Skin epidermis (tissue), 12 donors: ENCODE results near the gene GRM7.

Experiments
- H3K27ac ChIP-seq, 21 experiments: fragments of 200-600 bp; sonication (generic) in 11 of 21; one replicate each; pipeline ENCODE4 v1.5.0; 2020; ENCODE audit warnings: mild to moderate bottlenecking in 3 of 21, inconsistent platforms in 2 of 21, moderate library complexity in 2 of 21
- H3K4me3 ChIP-seq, 7 experiments: fragments of 200-600 bp; sonication (generic) in 2 of 7; one replicate each; pipeline ENCODE4 v1.5.0; 2020; ENCODE audit warnings: inconsistent platforms in 2 of 7, mild to moderate bottlenecking in 2 of 7, moderate library complexity in 1 of 7

The GRM7 gene

GRCh38 chr3:7667774-7668173 lies 806.9 kb downstream of the GRM7 start:
- Histone ChIP-seq H3K27ac (no peak overlapping the region), H3K4me3 (no peak overlapping the region)

DNA sequence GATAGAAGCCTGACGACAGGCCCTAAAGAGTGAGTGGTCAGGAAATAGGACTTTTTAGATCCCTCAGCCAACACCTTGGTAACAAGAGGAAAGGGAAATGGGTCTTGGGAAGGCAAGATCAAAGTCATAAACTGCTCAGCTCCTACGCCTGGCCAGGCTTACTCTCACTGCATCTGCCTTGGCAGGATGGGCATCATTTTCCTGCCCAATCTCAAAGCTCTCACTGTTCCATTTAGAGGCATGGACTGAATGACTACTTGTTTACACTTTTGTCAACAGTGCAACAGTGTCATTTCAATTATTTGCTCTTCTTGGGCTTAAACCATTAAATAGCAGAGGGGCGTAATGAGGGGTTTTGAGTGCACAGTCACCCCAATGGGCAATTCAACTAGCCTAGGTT lies 808.7 kb downstream of the GRM7 start:
- no peak overlapping the region for H3K4me3 ChIP-seq
- H3K27ac ChIP-seq, result no peak overlapping the region

GRCh38 chr3:7678521-7678920 lies 817.6 kb downstream of the GRM7 start:
- H3K27ac ChIP-seq, result no peak overlapping the region
- no peak overlapping the region for H3K4me3 ChIP-seq

DNA sequence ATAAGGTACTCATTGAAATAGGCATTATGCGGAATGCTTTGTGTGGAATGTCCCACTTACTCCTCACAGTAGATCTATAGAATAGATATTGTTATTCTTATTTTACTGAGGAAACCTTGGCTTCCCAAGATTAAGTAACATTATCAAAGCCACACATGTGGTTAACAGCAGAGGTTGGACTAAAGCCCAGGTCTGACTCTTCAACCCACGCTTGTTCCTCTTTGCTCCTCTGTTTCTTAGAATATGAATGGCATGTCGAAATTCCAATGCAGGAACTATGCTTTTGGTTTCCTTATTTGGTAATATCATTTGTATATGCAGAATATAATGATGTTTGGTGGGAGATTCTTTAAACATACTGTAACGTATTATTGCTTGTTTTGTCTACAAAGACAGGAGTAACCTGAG lies 821.9 kb downstream of the GRM7 start:
- Histone ChIP-seq H3K4me3 (no peak overlapping the region), H3K27ac (peak overlapping the region in 5 of 21 experiments; percentile 25 to 67 (median 63))

DNA sequence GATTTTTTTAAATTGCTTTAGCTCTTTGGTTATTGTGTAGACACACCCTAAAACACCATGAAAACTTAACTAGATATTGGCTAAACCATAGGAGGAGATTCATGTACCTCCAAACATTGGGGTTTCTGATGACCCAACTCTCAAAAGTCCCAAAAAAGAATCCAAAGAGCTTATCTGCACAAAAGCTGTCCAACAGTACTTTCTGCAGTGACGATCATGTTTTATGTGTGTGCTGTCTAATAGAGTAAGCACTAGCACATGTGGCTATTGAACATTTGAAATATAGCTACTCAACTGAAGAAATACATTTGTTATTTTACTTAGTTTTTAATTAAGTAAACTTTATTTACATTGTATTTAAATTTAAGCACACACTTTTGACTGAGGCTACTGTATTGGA lies 822.5 kb downstream of the GRM7 start:
- Histone ChIP-seq H3K27ac (peak overlapping the region in 6 of 21 experiments; percentile 14 to 67 (median 62)), H3K4me3 (no peak overlapping the region)

DNA sequence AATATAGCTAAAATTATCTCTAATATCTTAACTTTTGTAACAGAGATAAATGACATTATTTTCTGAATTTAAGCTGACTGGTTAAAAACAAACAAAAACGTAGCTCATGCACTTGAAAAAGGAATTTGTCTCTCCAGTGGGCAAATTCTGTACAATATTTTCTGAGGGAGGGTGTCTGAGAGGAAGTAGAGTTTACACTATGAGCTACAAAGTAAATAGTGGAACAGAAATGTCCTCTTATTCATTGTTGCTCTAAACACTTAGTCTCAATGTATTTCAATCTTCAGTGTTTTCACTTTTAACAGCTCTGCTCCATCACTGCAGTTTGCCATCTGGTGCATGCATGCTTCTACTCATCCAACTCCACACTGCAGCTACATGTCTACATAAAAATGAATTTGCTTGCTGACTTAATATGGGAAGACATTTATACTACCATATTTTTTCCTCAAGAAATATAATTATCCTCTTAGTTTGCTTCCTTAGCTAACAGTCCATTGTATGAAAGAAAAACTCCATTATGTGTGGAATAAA lies 823.3 kb downstream of the GRM7 start:
- H3K4me3 ChIP-seq, result no peak overlapping the region
- peak overlapping the region in 1 of 21 experiments; percentile 63 for H3K27ac ChIP-seq

DNA sequence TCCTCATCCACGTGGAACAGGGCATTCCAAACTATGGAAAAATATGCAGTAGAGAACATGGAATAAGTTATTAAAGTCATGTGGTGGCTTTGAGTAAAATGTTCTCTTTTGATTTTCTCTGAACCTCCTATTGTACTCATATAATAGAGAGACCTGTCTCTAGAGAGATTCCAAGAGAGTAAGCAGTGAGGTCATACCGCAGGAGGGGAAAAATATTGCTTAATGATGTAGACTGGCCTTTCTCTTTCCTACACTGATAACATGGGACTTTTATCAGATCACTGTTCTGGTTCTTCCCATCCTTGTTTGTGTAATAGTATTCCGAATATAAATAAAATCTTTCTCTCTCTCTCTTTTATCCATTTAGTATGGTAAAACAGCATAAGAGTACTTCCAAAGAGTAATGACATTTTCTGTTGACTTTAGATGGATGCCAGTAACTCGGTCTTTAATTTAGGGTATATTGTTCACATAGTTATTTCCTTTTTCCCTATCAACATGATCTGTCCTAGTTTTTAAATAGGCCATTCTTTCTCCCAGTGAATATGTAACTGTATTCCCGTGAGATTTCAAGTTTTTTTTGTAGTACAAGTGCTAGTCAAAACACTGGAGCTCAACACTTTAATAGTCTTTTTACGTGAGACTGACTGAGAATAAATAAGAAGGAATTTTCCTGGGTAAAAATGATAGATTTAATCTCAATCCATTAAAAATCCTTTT lies 826.7 kb downstream of the GRM7 start:
- Histone ChIP-seq H3K27ac (no peak overlapping the region), H3K4me3 (no peak overlapping the region)

GRCh38 chr3:7692866-7693265 lies 832.0 kb downstream of the GRM7 start:
- no peak overlapping the region for H3K27ac ChIP-seq

GRCh38 chr3:7693976-7694375 lies 833.1 kb downstream of the GRM7 start:
- no peak overlapping the region for H3K27ac ChIP-seq

More at GRCh38 chr3:7692866-7693265, 832.0 kb downstream of the GRM7 start:
- H3K4me3 ChIP-seq, result no peak overlapping the region

GRCh38 chr3:7695049-7695448 lies 834.1 kb downstream of the GRM7 start:
- no peak overlapping the region for H3K4me3 ChIP-seq
- no peak overlapping the region for H3K27ac ChIP-seq

More at GRCh38 chr3:7693976-7694375, 833.1 kb downstream of the GRM7 start:
- H3K4me3 ChIP-seq, result no peak overlapping the region

DNA sequence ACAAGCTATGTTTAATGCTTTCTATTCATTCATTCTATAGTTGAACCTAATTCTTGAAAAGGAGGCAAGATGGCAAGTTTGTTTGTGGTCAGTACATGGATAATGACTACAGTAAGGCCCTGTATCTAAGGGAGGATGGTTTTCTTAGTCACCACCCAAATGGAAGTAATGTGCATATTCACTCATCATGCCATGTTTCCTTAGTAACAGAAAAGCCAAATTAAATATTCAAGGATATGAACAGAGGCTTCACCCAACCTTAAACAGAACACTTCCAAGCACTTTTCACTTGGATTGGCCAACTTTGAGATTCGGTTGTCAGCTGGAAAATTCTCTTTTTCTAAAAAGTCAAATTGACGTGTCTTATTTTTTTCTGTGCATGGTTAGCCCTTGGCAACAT lies 835.4 kb downstream of the GRM7 start:
- Histone ChIP-seq H3K27ac (no peak overlapping the region), H3K4me3 (no peak overlapping the region)

DNA sequence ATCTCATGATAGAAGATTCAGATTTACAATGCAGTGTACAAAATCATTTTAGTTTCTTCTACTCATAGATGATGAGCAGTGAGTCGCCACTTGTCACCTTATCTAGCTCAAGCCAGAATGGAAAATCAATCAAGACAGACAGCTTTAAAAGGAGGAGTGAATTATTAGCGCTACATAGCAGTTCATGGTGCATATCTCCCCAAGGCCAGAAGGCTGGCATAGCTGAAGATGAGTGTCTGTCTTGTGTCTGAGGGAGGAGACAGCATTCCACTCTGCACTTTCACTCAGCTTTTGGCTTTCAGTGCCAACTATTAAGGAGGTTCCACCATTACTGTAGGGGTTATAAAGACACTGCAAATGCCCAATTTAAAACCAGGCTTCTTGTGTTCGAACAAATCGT lies 836.6 kb downstream of the GRM7 start:
- no peak overlapping the region for H3K4me3 ChIP-seq
- H3K27ac ChIP-seq, result no peak overlapping the region

- H3K27ac ChIP-seq, result no peak overlapping the region
These were observed 839.6 kb downstream of the GRM7 start for GRCh38 chr3:7700539-7700938.

GRCh38 chr3:7700977-7701376 lies 840.1 kb downstream of the GRM7 start:
- no peak overlapping the region for H3K27ac ChIP-seq

More at GRCh38 chr3:7700539-7700938, 839.6 kb downstream of the GRM7 start:
- H3K4me3 ChIP-seq, result no peak overlapping the region

DNA sequence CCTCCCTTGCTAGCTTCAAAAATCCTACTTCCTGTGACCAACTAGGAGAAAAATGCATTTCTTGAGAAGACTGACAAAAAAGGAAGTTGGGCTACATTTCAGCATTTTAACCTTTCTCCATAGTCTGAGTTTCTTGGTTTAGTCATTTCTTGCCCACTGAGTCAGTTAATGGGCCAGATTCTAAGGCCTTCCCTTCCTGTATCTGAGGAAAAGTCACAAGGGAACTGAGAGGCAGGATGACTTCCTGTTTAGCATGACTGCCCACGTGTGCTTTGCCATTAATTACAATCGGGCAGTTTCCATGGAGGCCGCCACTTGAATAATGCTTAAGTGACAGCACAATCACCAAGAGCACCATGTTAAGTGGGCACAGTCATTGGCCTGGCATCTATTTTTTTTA lies 846.3 kb downstream of the GRM7 start:
- Histone ChIP-seq H3K4me3 (no peak overlapping the region), H3K27ac (peak overlapping the region in 1 of 21 experiments; percentile 30)

More at GRCh38 chr3:7700977-7701376, 840.1 kb downstream of the GRM7 start:
- no peak overlapping the region for H3K4me3 ChIP-seq

DNA sequence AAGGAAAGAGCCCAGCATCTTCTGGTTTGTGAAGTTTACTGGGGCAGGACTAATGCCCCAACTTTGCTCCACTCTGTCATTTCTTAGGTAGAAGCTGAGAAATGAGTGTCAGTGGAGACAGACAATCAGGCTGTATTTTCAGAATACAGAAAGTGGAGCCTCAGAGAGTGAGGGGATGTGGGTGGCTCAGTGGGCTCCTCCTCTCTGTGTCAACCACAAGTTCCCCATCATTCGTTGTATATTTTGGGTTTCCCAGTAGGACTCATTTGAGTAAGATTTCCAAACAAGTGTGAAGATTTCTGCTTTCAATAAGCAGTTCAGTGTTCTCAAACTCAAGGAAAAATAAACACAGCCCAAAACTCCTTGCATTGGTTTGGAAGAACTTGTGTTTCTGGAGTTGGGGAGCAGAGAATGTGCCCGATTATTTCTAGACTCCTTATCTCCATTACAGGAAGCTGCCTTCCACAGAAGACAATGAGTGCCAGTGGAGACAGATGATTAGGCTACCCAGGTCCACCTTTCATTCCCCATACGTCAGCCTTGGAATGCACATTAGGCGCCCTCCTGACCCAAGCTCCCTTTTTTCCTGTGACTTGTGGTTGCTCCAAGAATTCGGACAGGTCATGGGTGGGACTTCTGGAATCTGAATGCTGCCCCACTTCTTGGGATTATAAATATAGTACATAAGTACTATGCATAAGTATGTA lies 848.6 kb downstream of the GRM7 start:
- Histone ChIP-seq H3K27ac (peak overlapping the region in 1 of 21 experiments; percentile 29), H3K4me3 (no peak overlapping the region)

- H3K4me3 ChIP-seq, result no peak overlapping the region
- H3K27ac ChIP-seq, result no peak overlapping the region
These were observed 849.4 kb downstream of the GRM7 start for GRCh38 chr3:7710284-7710683.

DNA sequence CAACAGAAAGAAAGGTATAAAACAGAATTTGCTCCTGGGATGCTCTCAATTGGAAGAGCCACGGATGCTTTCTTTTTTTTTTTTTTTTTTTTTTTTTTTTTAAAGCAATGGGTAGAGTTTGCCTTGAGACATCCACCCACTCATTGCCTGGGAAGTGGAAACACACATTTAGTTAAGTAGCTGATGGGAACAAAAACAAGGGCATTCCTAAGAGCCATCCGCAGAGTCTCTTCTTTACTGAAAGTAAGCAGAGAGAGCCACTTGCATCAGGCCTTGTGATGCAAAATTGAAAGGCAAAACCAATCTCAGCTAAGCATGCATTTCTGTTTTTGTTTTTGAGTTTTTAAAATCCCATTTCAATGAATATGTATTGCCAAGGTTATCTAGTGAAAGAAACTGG lies 852.8 kb downstream of the GRM7 start:
- Histone ChIP-seq H3K27ac (no peak overlapping the region), H3K4me3 (no peak overlapping the region)

- no peak overlapping the region for H3K4me3 ChIP-seq
- no peak overlapping the region for H3K27ac ChIP-seq
These were observed 859.9 kb downstream of the GRM7 start for GRCh38 chr3:7720649-7721297.

GRCh38 chr3:7721869-7722268 lies 861.0 kb downstream of the GRM7 start:
- Histone ChIP-seq H3K4me3 (no peak overlapping the region), H3K27ac (no peak overlapping the region)
